ENCODE results near the gene FMO5.
"Not testable (repeated sequence)": the region's sequence is repeated elsewhere in the genome, so short reads cannot be mapped to it uniquely, and the experiment has no call there.

FMO5 gene

GRCh38 chr1:147238925-147239820 lies 14.0 kb upstream of the FMO5 start:
- DNase-seq (ENCODE audit: low read depth in 2 of 2, low spot score in 1 of 2), result no peak

- DNase-seq (ENCODE audit: low read depth in 2 of 2, low spot score in 1 of 2), result no peak
These were observed 13.1 kb upstream of the FMO5 start for GRCh38 chr1:147238053-147238902.

GRCh38 chr1:147236959-147237791 lies 12.0 kb upstream of the FMO5 start:
- no peak for DNase-seq (ENCODE audit: low read depth in 2 of 2, low spot score in 1 of 2)

GRCh38 chr1:147236448-147236847 lies 11.3 kb upstream of the FMO5 start:
- DNase-seq (ENCODE audit: low read depth in 2 of 2, low spot score in 1 of 2), result no peak

GRCh38 chr1:147235822-147236221 lies 10.7 kb upstream of the FMO5 start:
- no peak for DNase-seq (ENCODE audit: low read depth in 2 of 2, low spot score in 1 of 2)

GRCh38 chr1:147233903-147234302 lies 8.8 kb upstream of the FMO5 start:
- not testable (repeated sequence) for DNase-seq (ENCODE audit: low read depth in 2 of 2, low spot score in 1 of 2)

- not testable (repeated sequence) for DNase-seq (ENCODE audit: low read depth in 2 of 2, low spot score in 1 of 2)
These were observed 5.9 kb upstream of the FMO5 start for GRCh38 chr1:147231032-147231431.

GRCh38 chr1:147223740-147224615 lies 1.2 kb downstream of the FMO5 start:
- DNase-seq (ENCODE audit: low read depth in 2 of 2, low spot score in 1 of 2), result no peak

GRCh38 chr1:147218606-147219005 lies 6.5 kb downstream of the FMO5 start:
- no peak for DNase-seq (ENCODE audit: low read depth in 2 of 2, low spot score in 1 of 2)

- DNase-seq (ENCODE audit: low read depth in 2 of 2, low spot score in 1 of 2), result no peak
These were observed 8.0 kb downstream of the FMO5 start for GRCh38 chr1:147217141-147217540.

- DNase-seq (ENCODE audit: low read depth in 2 of 2, low spot score in 1 of 2), result no peak
These were observed 9.0 kb downstream of the FMO5 start for GRCh38 chr1:147216124-147216523.

GRCh38 chr1:147215540-147215916 lies 9.6 kb downstream of the FMO5 start:
- no peak for DNase-seq (ENCODE audit: low read depth in 2 of 2, low spot score in 1 of 2)

- no peak for DNase-seq (ENCODE audit: low read depth in 2 of 2, low spot score in 1 of 2)
These were observed 10.1 kb downstream of the FMO5 start for GRCh38 chr1:147214842-147215539.

- DNase-seq (ENCODE audit: low read depth in 2 of 2, low spot score in 1 of 2), result no peak
These were observed 10.8 kb downstream of the FMO5 start for GRCh38 chr1:147214325-147214724.

GRCh38 chr1:147213271-147213670 lies 11.9 kb downstream of the FMO5 start:
- no peak for DNase-seq (ENCODE audit: low read depth in 2 of 2, low spot score in 1 of 2)

- DNase-seq (ENCODE audit: low read depth in 2 of 2, low spot score in 1 of 2), result no peak
These were observed 13.6 kb downstream of the FMO5 start for GRCh38 chr1:147211577-147211976.

- DNase-seq (ENCODE audit: low read depth in 2 of 2, low spot score in 1 of 2), result no peak
These were observed 14.2 kb downstream of the FMO5 start for GRCh38 chr1:147210987-147211386.

GRCh38 chr1:147209825-147210821 lies 15.0 kb downstream of the FMO5 start:
- DNase-seq (ENCODE audit: low read depth in 2 of 2, low spot score in 1 of 2), result no peak
